HG03469 (cell line): ENCODE measurements around the gene ELFN2.

Source experiments
- ATAC-seq: cut with Tn5 transposase; IDR thresholded peaks from one replicate; pipeline ENCODE4 v1.9.1; 2021; ENCODE audit warnings: mild to moderate bottlenecking, moderate library complexity, moderate number of reproducible peaks; ENCODE audit not compliant: unreplicated experiment

The ELFN2 gene

GRCh38 chr22:37391702-37392101, 35.6 kb downstream of the ELFN2 start:
- ATAC-seq: no peak

DNA sequence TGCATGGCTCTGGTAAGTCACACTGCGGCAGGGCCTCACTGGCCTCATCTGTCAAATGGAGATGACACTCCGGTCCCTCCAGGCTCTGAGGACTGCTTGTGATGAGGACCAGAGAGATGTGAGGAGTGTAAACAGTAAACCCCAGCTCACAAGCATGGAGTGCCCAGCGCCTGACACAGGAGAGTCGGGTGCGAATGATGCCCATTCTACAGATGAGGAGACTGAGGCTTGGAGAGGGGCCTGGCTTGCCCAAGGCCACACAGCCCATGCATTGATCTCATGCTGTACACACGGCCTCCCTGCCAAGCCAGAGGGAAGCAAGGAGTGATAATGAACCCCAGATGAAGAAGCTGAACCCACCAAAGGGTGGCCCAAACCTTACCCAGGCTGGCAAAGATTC, 37.2 kb downstream of the ELFN2 start:
- ATAC-seq: no peak

DNA sequence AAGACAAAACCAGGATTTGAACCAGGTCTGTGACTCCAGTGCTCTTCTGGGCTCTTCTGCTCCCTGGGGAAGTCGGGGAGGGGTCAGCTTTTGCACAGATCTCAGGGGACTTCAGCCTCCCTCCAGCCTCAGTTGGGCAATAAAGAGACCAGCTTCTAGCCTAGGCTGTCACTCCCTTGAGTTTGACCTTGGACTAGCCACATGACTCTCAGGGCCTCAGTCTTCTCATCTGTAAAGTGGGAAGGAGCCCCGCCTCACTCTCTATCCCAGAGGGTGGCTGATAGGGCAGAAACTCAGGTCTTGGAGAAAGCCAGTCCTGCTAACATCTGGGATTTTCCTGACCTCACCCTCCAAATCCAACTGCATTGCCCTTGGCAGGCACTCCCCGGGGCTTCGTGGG, 38.7 kb downstream of the ELFN2 start:
- no peak for ATAC-seq

DNA sequence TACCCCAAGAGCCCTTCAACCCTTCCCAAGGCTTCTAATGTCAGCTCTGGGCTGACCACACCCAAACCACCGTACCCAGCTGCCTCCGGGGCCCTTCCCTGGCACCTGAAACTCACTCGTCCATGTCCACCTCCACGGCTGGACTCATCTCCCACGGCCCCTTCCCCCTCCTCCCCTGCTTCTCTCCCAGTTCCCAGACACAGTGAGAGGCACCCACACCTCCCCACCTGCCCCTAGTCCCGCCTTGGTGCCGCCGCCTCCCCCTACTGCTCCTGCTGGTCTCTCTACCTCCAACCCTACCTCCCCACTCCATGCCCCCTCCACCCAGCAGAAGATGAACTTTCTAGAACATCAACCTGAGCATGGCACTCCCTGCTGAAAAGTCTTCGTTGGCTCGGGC, 39.5 kb downstream of the ELFN2 start:
- no peak for ATAC-seq

- ATAC-seq: no peak
These were observed 40.8 kb downstream of the ELFN2 start for GRCh38 chr22:37386441-37386840.

- ATAC-seq: no peak
These were observed 42.6 kb downstream of the ELFN2 start for GRCh38 chr22:37384691-37385090.

GRCh38 chr22:37383341-37383740, 43.9 kb downstream of the ELFN2 start:
- no peak for ATAC-seq

DNA sequence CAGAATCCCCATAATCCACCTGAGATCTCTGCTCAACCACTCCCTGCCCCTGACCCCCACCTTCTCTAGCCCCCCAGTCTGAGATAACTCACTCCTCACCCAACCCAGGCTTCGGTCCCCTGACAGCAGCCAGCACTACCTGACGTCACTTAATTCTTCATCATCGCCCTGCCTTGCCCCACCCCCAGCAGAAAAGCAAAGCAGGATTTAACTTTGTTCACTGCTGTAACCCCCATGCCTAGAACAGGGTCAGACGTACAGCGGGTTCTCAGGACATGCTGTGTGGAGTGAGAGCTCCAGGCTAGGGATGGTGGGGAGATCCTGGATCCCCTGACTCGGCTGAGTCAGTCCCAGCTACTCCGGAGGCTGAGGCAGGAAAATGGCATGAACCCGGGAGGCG, 45.8 kb downstream of the ELFN2 start:
- ATAC-seq: no peak

GRCh38 chr22:37379722-37380121, 47.6 kb downstream of the ELFN2 start:
- no peak for ATAC-seq

GRCh38 chr22:37379085-37379484, 48.2 kb downstream of the ELFN2 start:
- ATAC-seq: no peak

DNA sequence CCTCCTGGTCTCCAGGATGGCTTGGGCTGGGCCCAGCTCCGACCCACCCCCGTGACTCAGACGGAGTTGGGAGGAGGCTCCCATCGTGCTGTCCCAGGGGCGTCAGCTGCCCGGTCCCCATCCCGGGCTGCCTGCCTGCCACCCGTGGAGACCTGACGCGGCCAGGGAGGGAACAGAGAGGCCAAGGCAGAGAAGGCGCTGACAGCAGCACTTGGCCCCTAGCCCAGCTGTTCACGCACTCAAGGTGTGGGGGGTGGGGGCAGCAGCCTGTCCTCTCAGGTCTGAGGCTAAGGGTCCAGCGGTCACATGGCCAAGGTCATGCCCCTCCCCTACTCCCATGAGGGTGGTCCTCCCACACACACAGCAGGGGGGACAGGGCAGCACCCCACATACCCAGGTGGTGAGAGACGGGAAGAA, 48.6 kb downstream of the ELFN2 start:
- no peak for ATAC-seq

DNA sequence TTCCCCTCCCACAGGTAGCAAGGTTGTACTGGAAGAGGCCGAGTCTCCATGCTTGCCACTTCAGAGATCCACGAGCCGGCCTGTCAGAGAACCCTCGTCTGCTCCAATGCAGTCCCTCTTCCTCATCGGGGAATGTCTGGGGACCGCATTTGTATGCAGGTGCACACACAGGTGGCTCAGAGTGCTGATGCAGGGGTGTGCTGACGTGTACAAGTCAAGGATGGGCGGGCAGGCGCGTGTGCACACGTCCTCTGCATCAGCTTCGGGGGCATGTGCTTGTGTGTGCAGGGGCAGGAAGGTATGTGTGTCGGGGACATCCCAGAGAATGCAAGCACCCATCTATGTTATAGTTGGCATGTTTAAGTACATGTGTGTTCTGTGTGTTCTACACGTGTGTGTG, 49.4 kb downstream of the ELFN2 start:
- ATAC-seq: no peak

- ATAC-seq: no peak
These were observed 50.1 kb downstream of the ELFN2 start for GRCh38 chr22:37377138-37377537.

GRCh38 chr22:37376643-37377042, 50.6 kb downstream of the ELFN2 start:
- no peak for ATAC-seq

- no peak for ATAC-seq
These were observed 51.5 kb downstream of the ELFN2 start for GRCh38 chr22:37375801-37376200.

GRCh38 chr22:37374571-37374970, 52.7 kb downstream of the ELFN2 start:
- ATAC-seq: no peak

DNA sequence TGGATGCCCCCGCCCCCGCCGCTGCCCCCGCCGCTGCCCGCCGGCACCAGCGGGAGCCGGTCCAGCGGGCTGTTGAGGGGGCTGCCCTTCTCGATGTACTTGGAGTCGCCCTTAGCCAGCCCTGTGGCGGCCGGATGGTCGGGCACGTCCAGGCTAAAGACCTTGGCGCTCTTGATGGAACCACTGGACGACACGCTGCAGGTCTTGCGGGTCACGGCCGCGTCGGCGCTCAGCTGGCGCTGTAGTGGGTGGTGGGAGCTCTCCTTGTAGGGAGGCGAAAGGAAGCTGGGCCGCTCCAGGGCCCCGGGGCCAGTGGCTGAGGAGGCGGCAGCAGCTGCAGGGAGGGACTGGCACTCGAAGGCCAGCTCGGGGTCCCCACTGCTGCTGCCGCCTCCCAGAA, 53.8 kb downstream of the ELFN2 start:
- ATAC-seq: no peak

- no peak for ATAC-seq
These were observed 55.4 kb downstream of the ELFN2 start for GRCh38 chr22:37371911-37372310.

- no peak for ATAC-seq
These were observed 55.8 kb downstream of the ELFN2 start for GRCh38 chr22:37371491-37371890.

DNA sequence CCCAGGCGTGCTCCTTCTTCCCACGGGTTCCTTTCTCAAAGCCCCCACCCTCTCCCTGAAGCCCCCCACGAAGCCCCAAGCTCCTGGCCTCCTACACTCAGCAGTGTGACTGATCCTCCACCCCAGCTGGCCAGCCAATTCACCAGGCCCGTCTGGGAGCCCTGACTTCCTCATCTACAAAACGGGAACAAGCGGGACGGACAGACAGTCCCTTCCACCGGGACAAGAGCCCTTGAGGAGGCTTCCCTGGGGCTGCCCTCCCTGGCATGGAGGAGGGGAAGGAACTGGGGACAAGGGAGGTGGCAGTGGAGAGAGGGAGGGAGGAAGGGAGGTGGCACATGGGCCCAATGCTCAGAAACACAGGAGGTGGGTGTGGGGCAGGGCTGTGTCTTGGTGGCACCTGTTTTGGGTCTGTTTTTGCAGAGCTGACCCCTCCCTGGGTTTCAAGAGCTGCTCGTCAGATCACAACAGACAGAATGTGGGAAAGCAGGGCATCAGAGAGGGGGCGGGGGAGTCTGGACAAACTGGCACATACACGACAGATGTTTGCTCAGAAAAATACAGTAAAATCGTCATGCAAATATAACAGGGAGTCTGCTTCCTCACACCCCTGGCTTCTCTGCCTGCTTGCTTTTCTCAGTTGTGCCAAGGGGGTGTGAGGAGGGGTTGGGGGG, 56.8 kb downstream of the ELFN2 start:
- no peak for ATAC-seq

DNA sequence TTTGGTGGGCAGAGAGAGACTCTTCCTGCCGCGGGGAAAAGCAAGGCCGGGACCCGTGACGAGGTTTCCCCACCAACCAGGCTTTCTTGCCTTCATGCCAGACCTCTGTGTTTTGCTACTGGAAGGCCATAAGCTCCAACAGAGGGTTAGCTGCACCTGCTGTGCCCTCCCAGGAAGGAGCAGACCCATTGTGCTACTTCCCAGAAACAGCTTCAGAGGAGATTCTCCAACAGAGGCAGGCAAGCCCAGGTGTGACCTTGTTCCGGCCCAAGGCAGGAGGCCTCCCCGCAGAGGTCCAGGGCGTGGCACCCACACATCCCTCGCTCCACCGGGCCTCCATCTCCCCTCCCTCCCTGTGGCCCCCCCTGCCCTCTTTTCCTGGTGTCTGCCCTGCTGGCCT, 57.8 kb downstream of the ELFN2 start:
- ATAC-seq: no peak

DNA sequence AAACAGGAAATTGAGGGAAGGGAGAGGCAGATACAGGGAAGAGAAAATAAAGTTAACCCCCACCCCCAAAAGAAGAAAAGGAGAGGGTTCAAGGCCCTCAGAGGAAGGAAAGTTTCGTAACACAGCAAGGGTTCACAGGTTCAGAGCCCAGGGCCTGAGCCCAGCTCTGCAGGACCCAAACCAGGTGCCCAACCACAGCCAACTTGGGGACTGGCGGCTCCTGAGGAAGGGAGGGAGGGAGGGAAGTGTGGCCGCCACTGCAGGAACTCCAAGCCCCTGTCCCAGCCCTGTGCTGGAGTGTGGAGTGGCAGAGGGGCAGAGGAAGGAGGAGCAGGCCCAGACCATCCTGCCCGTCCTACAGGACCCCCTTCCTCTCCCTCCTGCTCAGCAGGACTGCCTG, 59.2 kb downstream of the ELFN2 start:
- no peak for ATAC-seq

GRCh38 chr22:37366601-37367000, 60.7 kb downstream of the ELFN2 start:
- ATAC-seq: no peak
